IPS DF 4.7 (cell line): ENCODE data around the gene ZNF821.
A peak's percentile ranks its signal among the peaks of the same experiment; 100 is the strongest.
"Not testable (repeated sequence)": the region's sequence is repeated elsewhere in the genome, so short reads cannot be mapped to it uniquely, and the experiment has no call there.

Experiments
- DNase-seq: peaks from one replicate; pipeline ENCODE4 v3.0.0-alpha.2; 2013; ENCODE audit warnings: low spot score; ENCODE audit errors: extremely low read depth

Gene ZNF821

GRCh38 chr16:71859762-71860521 lies 24.0 kb downstream of the ZNF821 start:
- no peak for DNase-seq

GRCh38 chr16:71855937-71856662 lies 27.9 kb downstream of the ZNF821 start:
- no peak for DNase-seq

GRCh38 chr16:71854369-71854948 lies 29.5 kb downstream of the ZNF821 start:
- DNase-seq, result no peak

GRCh38 chr16:71853413-71853812 lies 30.6 kb downstream of the ZNF821 start:
- no peak for DNase-seq

- DNase-seq, result no peak
These were observed 31.4 kb downstream of the ZNF821 start for GRCh38 chr16:71852561-71852960.

- DNase-seq, result no peak
These were observed 31.8 kb downstream of the ZNF821 start for GRCh38 chr16:71852158-71852557.

GRCh38 chr16:71851746-71852145 lies 32.2 kb downstream of the ZNF821 start:
- no peak for DNase-seq

- no peak for DNase-seq
These were observed 35.4 kb downstream of the ZNF821 start for GRCh38 chr16:71848622-71849021.

- no peak for DNase-seq
These were observed 36.9 kb downstream of the ZNF821 start for GRCh38 chr16:71847096-71847495.

GRCh38 chr16:71846431-71846830 lies 37.6 kb downstream of the ZNF821 start:
- no peak for DNase-seq

GRCh38 chr16:71845639-71846430 lies 38.1 kb downstream of the ZNF821 start, which contains the start of gene ATXN1L:
TSS of gene ATXN1L (plus strand) at chr16:71845976. CDS start at chr16:71849741, 3,765 bp downstream.
- peak; percentile 16 for DNase-seq

- no peak for DNase-seq
These were observed 40.4 kb downstream of the ZNF821 start for GRCh38 chr16:71843572-71843971.

- no peak for DNase-seq
These were observed 43.9 kb downstream of the ZNF821 start for GRCh38 chr16:71840052-71840451.

- DNase-seq, result no peak
These were observed 46.8 kb downstream of the ZNF821 start for GRCh38 chr16:71837150-71837549.

GRCh38 chr16:71834291-71834690 lies 49.7 kb downstream of the ZNF821 start:
- no peak for DNase-seq

- not testable (repeated sequence) for DNase-seq
These were observed 51.9 kb downstream of the ZNF821 start for GRCh38 chr16:71832112-71832511.

- DNase-seq, result not testable (repeated sequence)
These were observed 52.3 kb downstream of the ZNF821 start for GRCh38 chr16:71831698-71832097.

GRCh38 chr16:71830359-71830758 lies 53.6 kb downstream of the ZNF821 start:
- no peak for DNase-seq

GRCh38 chr16:71826533-71827017 lies 57.4 kb downstream of the ZNF821 start:
- DNase-seq, result no peak

GRCh38 chr16:71817155-71817500 lies 66.9 kb downstream of the ZNF821 start:
- not testable (repeated sequence) for DNase-seq

- no peak for DNase-seq
These were observed 72.7 kb downstream of the ZNF821 start for GRCh38 chr16:71811261-71811803.
